GM12878 (cell line): ENCODE data around the gene ZNF513.

Experiments
- CTCF ChIP-seq, 3 experiments: IDR thresholded peaks in 2 of 3; conservative IDR thresholded peaks in 1 of 3; 2 replicates each; pipeline ENCODE4 v1.5.1; 2011; ENCODE audit warnings: low read depth in 3 of 3, low read length in 3 of 3, mild to moderate bottlenecking in 3 of 3, control low read depth in 2 of 3, moderate library complexity in 2 of 3, inconsistent platforms in 1 of 3, mixed read lengths in 1 of 3; ENCODE audit not compliant: control insufficient read depth in 2 of 3, insufficient read depth in 1 of 3; ENCODE audit errors: extremely low read depth in 1 of 3
- NBN ChIP-seq: fragments of 450-650 bp; IDR thresholded peaks from 2 replicates; pipeline ENCODE4 v1.6.1; 2016
- ZSCAN29 ChIP-seq: fragments of 450-650 bp; IDR thresholded peaks from 2 replicates; pipeline ENCODE4 v1.6.1; 2017; ENCODE audit warnings: mild to moderate bottlenecking, moderate library complexity

DNA sequence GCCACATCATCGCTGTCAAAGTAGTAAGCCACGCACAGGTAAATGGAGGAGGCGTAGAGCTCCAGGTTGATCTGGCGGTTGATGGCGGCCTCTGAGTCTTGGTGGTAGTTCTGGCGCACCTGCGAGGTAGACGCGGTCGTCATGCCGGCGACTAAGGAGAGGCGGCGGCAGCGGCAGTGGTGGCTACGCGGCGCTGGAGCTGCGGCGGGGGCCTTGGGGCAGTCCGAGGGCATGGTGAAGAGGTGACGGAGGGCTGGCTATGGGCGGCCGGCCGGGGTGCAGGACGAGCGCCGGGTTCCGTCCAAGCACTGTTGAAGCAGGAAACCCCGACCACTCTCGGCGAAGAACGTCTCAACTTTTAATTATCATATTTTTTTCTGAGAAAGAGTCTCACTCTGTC is 12.7 kb upstream of the ZNF513 start:
- TF ChIP-seq CTCF (IDR thresholded peaks at IDR 0.05 in 2 of 3, conservative IDR thresholded peaks at IDR 0.05 in 1 of 3; ENCODE audit: control insufficient read depth in 2 of 3, extremely low read depth in 1 of 3, insufficient read depth in 1 of 3, low read depth in 3 of 3, low read length in 3 of 3) (no peak), NBN (no peak), ZSCAN29 (no peak)
